Melanocyte of skin (primary cell): ENCODE measurements around the gene FIGLA. TPM values are rescaled to one million over a fixed set of nuclear protein-coding genes. Genes with fewer than 3 reads are reported as not detected.

Experiments
- small RNA-seq, 2 donors: library from RNA; depleted of rRNA; stranded (forward); fragments of <200 nt; gene quantifications; one replicate each; pipeline ENCODE3, GENCODE V24; 2012
- total RNA-seq, 2 donors: library from RNA; depleted of rRNA; stranded (reverse); fragments of >200 nt; gene quantifications; 2 replicates each; pipeline ENCODE4 v1.2.3, GENCODE V29; 2012

FIGLA gene
- not detected for total RNA-seq

GRCh38 chr2:70790136-70790828 lies at the start of gene FIGLA:
FIGLA (minus strand) TSS chr2:70790643; CDS start chr2:70790638, 5 bp downstream.

GRCh38 chr2:70835643-70836042 lies 45.2 kb upstream of the FIGLA start, which contains the start of gene CD207:
CD207 (minus strand) TSS chr2:70835816; CDS start chr2:70835776, 40 bp downstream.

GRCh38 chr2:70820499-70820898 lies 30.1 kb upstream of the FIGLA start, which contains the start of gene CLEC4F:
CLEC4F (minus strand) TSS chr2:70820599; CDS start chr2:70820523, 76 bp downstream.

GRCh38 chr2:70767699-70768589 lies 22.5 kb downstream of the FIGLA start, which contains the start of gene ADD2:
ADD2 (minus strand) TSS chr2:70768200; CDS start chr2:70706408, 61,792 bp downstream.

Small RNA genes lying within 50 kb of the gene (small RNA-seq; reads per million reads assigned to genes)
- gene HMGN2P21, result 0 reads per million in 2 donors

Other genes starting within 250 kb of the FIGLA start
- under 1 TPM; under 0.01 to 0.33 TPM for gene TGFA, start 236.8 kb downstream of the FIGLA start, total RNA-seq
- 1 to 10 TPM in 1 of 2 donors, under 1 TPM in 1; 0.67 to 1.4 TPM for gene ADD2, start 22.4 kb downstream of the FIGLA start, total RNA-seq
- under 1 TPM in 1 of 2 donors, not detected in 1; under 0.01 TPM for gene CLEC4F, start 30.0 kb upstream of the FIGLA start, total RNA-seq
- under 1 TPM in 1 of 2 donors, not detected in 1; 0.34 TPM for gene CD207, start 45.2 kb upstream of the FIGLA start, total RNA-seq
- gene VAX2, start 109.9 kb upstream of the FIGLA start, total RNA-seq, result 1 to 10 TPM; 5.7 to 7.6 TPM
- gene ATP6V1B1, start 145.3 kb upstream of the FIGLA start, total RNA-seq, result 1 to 10 TPM in 1 of 2 donors, under 1 TPM in 1; 0.33 to 1.4 TPM
- gene ANKRD53, start 188.0 kb upstream of the FIGLA start, total RNA-seq, result 1 to 10 TPM in 1 of 2 donors, under 1 TPM in 1; 0.67 to 1.4 TPM
- gene TEX261, start 204.2 kb upstream of the FIGLA start, total RNA-seq, result 10 to 100 TPM; 21.0 to 21.6 TPM